Measurements from ENCODE around the gene PDE1A.

The PDE1A gene

DNA sequence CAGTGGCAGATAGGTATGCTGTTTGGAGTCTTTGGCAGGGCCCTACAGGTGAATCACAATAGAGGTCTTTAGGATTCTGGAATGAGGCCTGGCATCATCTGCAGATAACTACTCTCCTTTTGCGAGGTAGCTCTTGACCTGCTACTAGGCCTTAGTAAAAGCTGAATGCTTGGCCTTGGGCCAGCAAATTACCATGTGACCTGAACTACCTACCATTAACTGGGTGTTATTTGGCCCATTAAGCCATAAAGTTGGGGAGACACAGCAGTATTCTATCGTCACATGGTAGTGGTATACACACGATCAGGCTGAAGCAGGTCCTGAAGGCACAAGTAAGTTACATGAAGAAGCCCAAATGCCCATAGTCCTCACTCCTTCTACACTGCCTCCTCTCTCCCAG, 263.0 kb downstream of the PDE1A start:
- H3K4me1 ChIP-seq: no peaks in the 10 kb centered on the region
- H3K9me3 ChIP-seq: no peaks in the 10 kb centered on the region
- TF ChIP-seq, protein P1, sequence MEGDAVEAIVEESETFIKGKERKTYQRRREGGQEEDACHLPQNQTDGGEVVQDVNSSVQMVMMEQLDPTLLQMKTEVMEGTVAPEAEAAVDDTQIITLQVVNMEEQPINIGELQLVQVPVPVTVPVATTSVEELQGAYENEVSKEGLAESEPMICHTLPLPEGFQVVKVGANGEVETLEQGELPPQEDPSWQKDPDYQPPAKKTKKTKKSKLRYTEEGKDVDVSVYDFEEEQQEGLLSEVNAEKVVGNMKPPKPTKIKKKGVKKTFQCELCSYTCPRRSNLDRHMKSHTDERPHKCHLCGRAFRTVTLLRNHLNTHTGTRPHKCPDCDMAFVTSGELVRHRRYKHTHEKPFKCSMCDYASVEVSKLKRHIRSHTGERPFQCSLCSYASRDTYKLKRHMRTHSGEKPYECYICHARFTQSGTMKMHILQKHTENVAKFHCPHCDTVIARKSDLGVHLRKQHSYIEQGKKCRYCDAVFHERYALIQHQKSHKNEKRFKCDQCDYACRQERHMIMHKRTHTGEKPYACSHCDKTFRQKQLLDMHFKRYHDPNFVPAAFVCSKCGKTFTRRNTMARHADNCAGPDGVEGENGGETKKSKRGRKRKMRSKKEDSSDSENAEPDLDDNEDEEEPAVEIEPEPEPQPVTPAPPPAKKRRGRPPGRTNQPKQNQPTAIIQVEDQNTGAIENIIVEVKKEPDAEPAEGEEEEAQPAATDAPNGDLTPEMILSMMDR (IDR thresholded peaks at IDR 0.05; ENCODE audit: low read depth, low read length): no peak
- no peaks in the 10 kb centered on the region for H3K36me3 ChIP-seq
- H3K27me3 ChIP-seq: no peaks in the 10 kb centered on the region
- no peak for DNase-seq
- no peak overlapping the region for H3K4me3 ChIP-seq (ENCODE audit: low read depth, low read length)

DNA sequence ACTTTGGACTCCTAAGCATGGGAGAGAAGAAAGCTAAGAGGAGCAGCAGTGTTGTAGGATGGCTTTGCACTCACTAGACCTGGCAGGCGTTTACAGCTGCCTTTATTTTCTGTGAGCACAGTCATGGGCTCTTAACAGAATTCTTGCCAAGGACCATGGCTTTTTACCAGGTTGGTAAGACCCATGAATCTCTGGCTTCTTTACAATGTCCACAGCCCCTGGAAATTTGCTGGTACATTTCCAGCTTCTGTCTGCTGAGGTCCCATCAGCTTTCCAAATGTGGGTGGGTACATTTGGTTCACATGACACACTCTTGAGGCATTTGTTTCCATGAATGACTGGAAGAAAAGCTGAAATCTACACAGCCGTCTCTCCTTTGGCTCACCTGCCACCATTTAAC, 278.5 kb downstream of the PDE1A start:
- Histone ChIP-seq H3K36me3 (no peaks in the 10 kb centered on the region), H3K4me3 (ENCODE audit: low read depth, low read length) (no peak overlapping the region), H3K27me3 (no peaks in the 10 kb centered on the region), H3K4me1 (no peaks in the 10 kb centered on the region), H3K9me3 (no peaks in the 10 kb centered on the region)
- TF ChIP-seq, protein P1 (IDR thresholded peaks at IDR 0.05; ENCODE audit: low read depth, low read length): no peak
- no peak for DNase-seq

- TF ChIP-seq, protein P1 (IDR thresholded peaks at IDR 0.05; ENCODE audit: low read depth, low read length): no peak
- Histone ChIP-seq H3K36me3 (no peaks in the 10 kb centered on the region), H3K4me1 (no peaks in the 10 kb centered on the region), H3K4me3 (ENCODE audit: low read depth, low read length) (no peak overlapping the region), H3K27me3 (no peaks in the 10 kb centered on the region), H3K9me3 (no peaks in the 10 kb centered on the region)
- DNase-seq: no peak
Observed at GRCh38 chr2:182144776-182145165, 282.1 kb downstream of the PDE1A start.

DNA sequence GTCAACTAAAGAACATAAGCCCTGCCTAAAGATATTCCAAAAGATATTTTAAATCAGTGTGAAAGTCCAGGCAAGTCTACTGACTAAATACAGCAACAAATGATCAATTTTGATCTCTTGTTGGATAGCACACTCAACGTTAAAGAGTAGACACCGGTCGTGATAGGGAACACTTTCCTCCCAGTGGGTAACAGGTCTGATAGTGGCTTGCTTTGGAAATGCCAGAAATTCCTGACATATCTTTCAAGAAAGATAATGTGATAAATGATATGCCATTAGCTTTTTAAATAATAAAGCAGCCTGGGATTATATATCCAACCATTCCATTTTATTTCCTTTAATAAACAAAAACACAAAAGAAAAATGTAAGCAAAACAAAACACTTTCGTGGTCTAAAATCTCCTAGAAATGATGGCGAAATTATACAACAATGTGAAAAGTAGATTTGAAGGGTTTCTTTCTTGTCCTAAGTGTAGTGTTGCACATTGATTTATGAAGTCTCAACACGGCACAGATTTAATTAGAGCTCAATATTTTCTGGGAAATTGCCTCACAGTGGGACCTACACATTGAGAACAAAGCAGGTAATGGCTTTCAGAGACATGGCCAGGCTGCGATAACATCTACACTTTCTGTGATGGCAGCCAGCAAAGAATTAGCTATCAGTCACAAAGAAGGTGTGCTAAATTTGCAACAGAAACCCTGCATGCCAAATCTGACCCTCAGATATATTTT, 282.6 kb downstream of the PDE1A start:
- no peaks in the 10 kb centered on the region for H3K4me1 ChIP-seq
- no peaks in the 10 kb centered on the region for H3K36me3 ChIP-seq
- H3K4me3 ChIP-seq (ENCODE audit: low read depth, low read length): no peak overlapping the region
- no peaks in the 10 kb centered on the region for H3K9me3 ChIP-seq
- DNase-seq: no peak
- H3K27me3 ChIP-seq: no peaks in the 10 kb centered on the region
- TF ChIP-seq, protein P1 (IDR thresholded peaks at IDR 0.05; ENCODE audit: low read depth, low read length): no peak

DNA sequence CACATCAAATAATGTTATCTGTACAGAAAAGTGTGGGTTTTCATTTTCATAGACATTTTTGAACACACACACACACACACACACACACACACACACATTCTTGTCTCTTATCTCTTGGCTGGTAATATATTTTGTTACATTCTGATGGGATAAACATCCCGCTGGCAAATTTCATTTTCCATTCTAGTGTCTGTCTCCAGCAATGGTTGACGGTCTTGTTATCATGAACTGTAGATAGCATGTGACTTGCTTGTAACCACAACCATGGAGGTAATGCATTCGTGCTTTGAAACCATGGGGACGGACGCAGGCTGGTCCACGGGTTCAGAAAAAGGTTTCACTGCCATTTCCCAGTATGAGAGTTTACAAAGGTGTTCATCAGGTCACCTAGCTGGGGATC, 284.8 kb downstream of the PDE1A start:
- Histone ChIP-seq H3K36me3 (no peaks in the 10 kb centered on the region), H3K27me3 (no peaks in the 10 kb centered on the region), H3K4me3 (ENCODE audit: low read depth, low read length) (no peak overlapping the region), H3K4me1 (no peaks in the 10 kb centered on the region), H3K9me3 (no peaks in the 10 kb centered on the region)
- TF ChIP-seq, protein P1 (IDR thresholded peaks at IDR 0.05; ENCODE audit: low read depth, low read length): no peak
- DNase-seq: no peak

DNA sequence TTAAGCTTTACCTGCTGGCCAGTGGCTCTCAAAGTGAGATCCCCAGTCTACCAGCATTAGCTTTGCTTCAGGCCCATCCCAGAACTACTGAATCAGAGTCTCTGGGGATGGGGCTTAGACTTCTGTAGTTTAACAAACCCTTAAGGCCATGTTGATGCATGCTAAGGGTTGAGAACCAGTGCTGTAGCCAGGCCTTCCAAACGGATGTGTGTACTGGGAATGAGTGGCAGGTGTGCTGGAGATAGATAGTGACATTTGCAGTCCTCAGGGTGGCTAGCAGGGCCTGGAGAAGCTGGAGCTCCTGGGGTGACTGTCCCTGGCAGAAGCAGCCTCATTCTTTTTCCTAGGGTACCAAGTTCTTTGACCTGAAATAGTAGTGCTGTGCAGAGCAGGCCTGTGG, 292.6 kb downstream of the PDE1A start:
- TF ChIP-seq, protein P1 (IDR thresholded peaks at IDR 0.05; ENCODE audit: low read depth, low read length): no peak
- no peaks in the 10 kb centered on the region for H3K9me3 ChIP-seq
- no peak for DNase-seq
- no peaks in the 10 kb centered on the region for H3K36me3 ChIP-seq
- H3K27me3 ChIP-seq: no peaks in the 10 kb centered on the region
- no peak overlapping the region for H3K4me3 ChIP-seq (ENCODE audit: low read depth, low read length)
- H3K4me1 ChIP-seq: no peaks in the 10 kb centered on the region

Measured in BE2C (cell line).